LNCAP (cell line): Measurements from ENCODE around the gene CAD.
A peak's percentile ranks its signal among the peaks of the same experiment; 100 is the strongest.

ENCODE experiments used
- TF ChIP-seq, protein P1 (sequence below): fragments of 450-650 bp; IDR thresholded peaks from 2 replicates; pipeline ENCODE4 v1.5.1; 2017; ENCODE audit warnings: mild to moderate bottlenecking

The CAD gene

DNA sequence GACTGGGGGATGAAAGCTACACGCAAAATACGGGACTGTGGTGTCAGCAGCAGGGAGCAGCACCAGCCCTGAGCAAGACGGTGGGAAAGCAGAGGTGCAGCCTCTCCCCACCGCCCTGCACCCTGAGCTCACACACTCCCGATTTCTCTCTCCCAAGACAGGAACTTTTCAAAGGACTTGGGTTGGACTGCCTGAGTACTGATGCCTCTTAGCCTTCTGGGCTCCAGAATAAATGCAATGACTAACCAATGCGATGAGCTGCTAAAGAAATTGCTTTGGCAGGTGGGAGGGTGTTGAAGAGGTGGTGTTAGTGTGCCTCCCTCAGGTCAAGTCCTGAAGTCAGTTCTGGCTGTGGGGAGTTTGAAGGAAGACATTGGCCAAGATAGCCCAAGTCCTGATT lies 74.7 kb downstream of the CAD start:
- TF ChIP-seq, protein P1, sequence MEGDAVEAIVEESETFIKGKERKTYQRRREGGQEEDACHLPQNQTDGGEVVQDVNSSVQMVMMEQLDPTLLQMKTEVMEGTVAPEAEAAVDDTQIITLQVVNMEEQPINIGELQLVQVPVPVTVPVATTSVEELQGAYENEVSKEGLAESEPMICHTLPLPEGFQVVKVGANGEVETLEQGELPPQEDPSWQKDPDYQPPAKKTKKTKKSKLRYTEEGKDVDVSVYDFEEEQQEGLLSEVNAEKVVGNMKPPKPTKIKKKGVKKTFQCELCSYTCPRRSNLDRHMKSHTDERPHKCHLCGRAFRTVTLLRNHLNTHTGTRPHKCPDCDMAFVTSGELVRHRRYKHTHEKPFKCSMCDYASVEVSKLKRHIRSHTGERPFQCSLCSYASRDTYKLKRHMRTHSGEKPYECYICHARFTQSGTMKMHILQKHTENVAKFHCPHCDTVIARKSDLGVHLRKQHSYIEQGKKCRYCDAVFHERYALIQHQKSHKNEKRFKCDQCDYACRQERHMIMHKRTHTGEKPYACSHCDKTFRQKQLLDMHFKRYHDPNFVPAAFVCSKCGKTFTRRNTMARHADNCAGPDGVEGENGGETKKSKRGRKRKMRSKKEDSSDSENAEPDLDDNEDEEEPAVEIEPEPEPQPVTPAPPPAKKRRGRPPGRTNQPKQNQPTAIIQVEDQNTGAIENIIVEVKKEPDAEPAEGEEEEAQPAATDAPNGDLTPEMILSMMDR, result peak; percentile 32; the same call in 1 of the 2 replicates
